Activated CD8-positive, alpha-beta T cell treated with anti-CD3 and anti-CD28 coated beads, Interleukin-2, amount 10 ng/mL, durations not matched to agents 7 days and 5 days (primary cell): ENCODE data around the gene SLC38A2. TPM values are rescaled to one million over a fixed set of nuclear protein-coding genes. Genes with fewer than 3 reads are reported as not detected.

ENCODE experiments used
- ATAC-seq: fragments of 150-1000 bp; cut with Tn5 transposase; one replicate; pipeline ENCODE4 v1.10.0; 2021; ENCODE audit warnings: moderate library complexity
- CTCF ChIA-PET: fragments of 350-600 bp; sonication (Branson Sonifier 250); formaldehyde crosslinking; loops from one replicate; lab custom pipeline; 2021; ENCODE audit warnings: antibody characterized with exemption; lab: Charles Lee
- POLR2A ChIA-PET: fragments of 350-600 bp; sonication (Branson Sonifier 250); formaldehyde crosslinking; loops from one replicate; lab custom pipeline; 2021; ENCODE audit warnings: antibody characterized with exemption; lab: Charles Lee
- DNase-seq: peaks from one replicate; pipeline ENCODE4 v3.0.0-alpha.2; 2020
- H3K27ac Mint-ChIP-seq: one replicate; pipeline ENCODE4 v1.8.0; 2021; ENCODE audit warnings: mild to moderate bottlenecking, mixed read lengths
- H3K27me3 Mint-ChIP-seq: one replicate; pipeline ENCODE4 v1.8.0; 2021; ENCODE audit warnings: low read depth, mixed read lengths
- H3K36me3 Mint-ChIP-seq: one replicate; pipeline ENCODE4 v1.8.0; 2021; ENCODE audit warnings: low read depth, mixed read lengths
- H3K4me1 Mint-ChIP-seq: one replicate; pipeline ENCODE4 v1.8.0; 2021; ENCODE audit warnings: low read depth, mixed read lengths
- H3K4me3 Mint-ChIP-seq: one replicate; pipeline ENCODE4 v1.8.0; 2021; ENCODE audit warnings: mild to moderate bottlenecking, mixed read lengths
- H3K9me3 Mint-ChIP-seq: one replicate; pipeline ENCODE4 v1.8.0; 2022; ENCODE audit warnings: mixed read lengths; ENCODE audit not compliant: insufficient read depth
- total RNA-seq, 2 experiments: library from RNA; stranded (reverse); gene quantifications; one replicate each; pipeline ENCODE4 v1.2.3, GENCODE V29; 2021

Gene SLC38A2
- 100 to 1,000 TPM; 194 to 200 TPM for total RNA-seq

DNA sequence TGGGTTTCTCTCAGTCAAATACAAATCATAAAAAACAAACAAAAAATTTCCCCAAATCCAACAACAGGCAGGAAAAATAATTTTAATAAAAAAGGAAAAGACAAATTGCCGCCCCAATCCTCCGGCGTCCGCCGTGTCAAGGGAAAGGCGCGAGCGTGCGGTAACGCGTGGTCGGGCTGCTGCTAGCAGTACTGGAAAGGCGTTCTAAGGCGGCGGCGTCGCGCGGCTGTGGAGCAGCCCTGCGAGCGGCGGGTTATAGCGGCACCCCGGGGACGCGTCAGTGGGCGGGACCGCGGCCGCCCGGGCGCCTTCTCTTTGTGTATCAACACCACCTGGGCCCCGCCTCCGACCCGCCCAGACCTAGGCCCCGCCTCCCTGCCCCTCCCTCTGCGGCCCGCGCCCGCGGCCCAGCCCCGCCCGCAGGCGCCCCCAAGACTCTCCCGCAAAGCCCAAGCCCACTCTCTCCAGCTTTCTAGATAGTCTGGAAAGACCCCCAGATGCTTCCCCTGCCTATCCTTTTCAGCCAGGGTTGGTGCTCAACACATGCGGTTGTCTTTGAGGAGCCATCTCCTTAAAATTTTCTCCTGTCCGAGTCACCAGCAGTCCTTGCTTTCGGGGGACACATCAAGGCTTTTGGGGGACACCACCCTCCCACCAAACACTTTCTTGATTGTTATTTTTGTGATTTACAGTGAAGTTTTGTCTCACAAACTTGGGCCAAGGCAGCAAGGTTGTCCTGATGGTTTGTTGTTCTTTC, at the start of gene SLC38A2:
TSS of gene SLC38A2 (minus strand) at position 230 of the 757 bp plus-strand sequence. CDS start 1,480 bp downstream, outside the sequence.
- peaks cover 2% of the 10 kb centered on the region for H3K27me3 Mint-ChIP-seq
- H3K36me3 Mint-ChIP-seq = peaks cover 45% of the 10 kb centered on the region
- peak within 1 kb of the TSS; percentile 89 for H3K4me3 Mint-ChIP-seq
- POLR2A ChIA-PET = interaction anchor here (0.6 to 2.3 kb wide), 13 partner anchors 10 to 158 kb away, joined by 3 to 20 read pairs (median 4); no protein-coding TSS in a partner anchor
- DNase-seq (peak; percentile 97), ATAC-seq (peak; percentile 84)
- CTCF ChIA-PET = no interaction called here
- H3K9me3 Mint-ChIP-seq = no peaks in the 10 kb centered on the region
- H3K27ac Mint-ChIP-seq = peak within 1 kb of the TSS; percentile 96
- H3K4me1 Mint-ChIP-seq = peaks cover 47% of the 10 kb centered on the region

DNA sequence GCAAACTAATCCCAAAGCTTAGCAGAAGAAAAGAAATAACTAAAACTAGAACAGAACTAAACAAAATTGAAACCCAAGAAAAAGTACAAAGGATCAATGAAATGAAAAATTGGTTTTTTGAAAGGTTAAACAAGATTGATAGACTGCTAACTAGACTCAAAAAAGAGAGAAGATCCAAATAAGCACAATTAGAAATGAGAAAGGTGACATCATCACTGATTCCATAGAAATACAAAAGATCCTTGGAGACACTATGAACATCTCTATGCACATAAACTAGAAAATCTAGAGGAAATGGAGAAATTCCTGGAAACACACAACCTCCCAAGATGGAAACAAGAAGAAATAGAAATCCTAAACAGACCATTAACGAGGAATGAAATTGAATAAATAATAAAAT, 47.1 kb upstream of the SLC38A2 start:
- no peaks in the 10 kb centered on the region for H3K9me3 Mint-ChIP-seq
- ATAC-seq (no peak), DNase-seq (no peak)
- H3K4me1 Mint-ChIP-seq = no peaks in the 10 kb centered on the region
- H3K27me3 Mint-ChIP-seq = no peaks in the 10 kb centered on the region
- POLR2A ChIA-PET = no interaction called here
- no peak overlapping the region for H3K4me3 Mint-ChIP-seq
- peaks cover 27% of the 10 kb centered on the region for H3K36me3 Mint-ChIP-seq
- CTCF ChIA-PET = no interaction called here
- H3K27ac Mint-ChIP-seq = no peak overlapping the region

DNA sequence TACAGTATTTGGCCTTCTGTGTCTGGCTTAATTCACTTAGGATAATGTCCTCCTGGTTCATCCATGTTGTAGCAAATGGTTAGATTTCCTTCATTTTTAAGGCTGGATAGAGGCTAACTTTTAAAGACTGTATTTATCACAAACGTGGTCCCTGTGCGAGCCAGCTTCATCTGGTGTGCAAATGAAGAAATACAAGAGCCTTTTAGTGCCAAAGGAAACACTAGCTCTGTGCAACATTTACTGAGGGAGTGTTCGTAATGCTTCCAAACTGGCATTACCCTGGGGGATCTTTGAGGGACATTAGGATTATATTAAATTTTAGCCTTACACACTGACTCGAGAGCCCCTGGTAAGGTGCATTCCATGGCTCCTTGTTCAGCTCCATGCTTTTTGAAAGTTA, 43.0 kb upstream of the SLC38A2 start:
- DNase-seq (no peak), ATAC-seq (no peak)
- ChIA-PET CTCF (no interaction called here), POLR2A (no interaction called here)
- H3K27ac Mint-ChIP-seq = no peak overlapping the region
- no peaks in the 10 kb centered on the region for H3K9me3 Mint-ChIP-seq
- H3K27me3 Mint-ChIP-seq = peaks cover 3% of the 10 kb centered on the region
- no peak overlapping the region for H3K4me3 Mint-ChIP-seq
- peaks cover 16% of the 10 kb centered on the region for H3K36me3 Mint-ChIP-seq
- no peaks in the 10 kb centered on the region for H3K4me1 Mint-ChIP-seq

DNA sequence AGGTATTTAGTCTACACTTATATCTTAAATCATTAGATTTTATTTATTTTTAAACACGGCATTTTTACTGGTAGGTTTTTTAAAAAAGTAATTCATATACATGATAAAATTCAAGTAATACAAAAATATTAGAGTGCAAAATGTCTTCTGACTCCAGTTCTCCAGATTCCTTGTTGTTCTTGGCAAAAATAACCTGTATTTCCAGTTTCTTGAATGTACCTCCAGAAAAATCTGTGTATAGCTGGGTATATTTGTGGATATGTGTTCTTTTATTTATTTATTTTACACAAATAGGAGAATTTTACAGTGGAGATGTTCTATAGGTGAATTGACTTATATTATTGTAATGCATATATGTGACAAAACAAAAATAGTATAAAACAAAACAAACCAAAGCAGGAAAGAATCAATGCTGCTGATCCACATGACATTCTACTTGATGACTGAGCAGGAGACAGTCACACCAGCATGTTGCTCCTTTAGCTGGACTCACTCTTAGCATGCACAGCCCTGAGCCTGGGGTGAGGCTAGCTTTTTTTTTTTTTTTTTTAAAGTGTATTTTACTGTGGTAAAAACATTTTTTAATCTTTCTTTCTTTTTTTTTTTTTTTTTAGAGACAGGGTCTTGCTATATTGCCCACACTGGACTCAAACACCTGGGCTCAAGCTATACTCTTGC, 42.2 kb upstream of the SLC38A2 start:
- H3K27me3 Mint-ChIP-seq = peaks cover 3% of the 10 kb centered on the region
- H3K4me1 Mint-ChIP-seq = no peaks in the 10 kb centered on the region
- ATAC-seq = no peak
- H3K9me3 Mint-ChIP-seq = no peaks in the 10 kb centered on the region
- CTCF ChIA-PET = no interaction called here
- POLR2A ChIA-PET = no interaction called here
- H3K27ac Mint-ChIP-seq = no peak overlapping the region
- no peak overlapping the region for H3K4me3 Mint-ChIP-seq
- no peak for DNase-seq
- peaks cover 11% of the 10 kb centered on the region for H3K36me3 Mint-ChIP-seq

DNA sequence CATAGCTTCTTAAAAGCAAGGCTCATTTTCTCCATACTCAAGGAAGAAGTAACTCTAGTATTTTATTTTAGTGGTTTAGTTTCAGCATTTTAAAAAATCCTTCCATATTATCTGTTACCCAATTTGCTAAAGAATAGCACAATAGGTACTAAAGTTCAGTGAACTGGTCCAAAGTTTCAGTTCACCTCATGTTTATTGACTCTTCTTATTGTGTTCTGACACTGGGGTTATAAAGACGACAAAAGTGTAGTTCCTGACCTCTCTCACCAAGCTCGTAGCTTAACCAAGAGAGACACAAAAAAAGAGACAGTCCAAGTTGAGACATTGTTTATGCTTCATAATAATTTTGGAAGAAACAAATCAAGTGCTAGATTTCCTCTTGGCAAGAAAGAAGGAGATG, 40.8 kb upstream of the SLC38A2 start:
- Mint-ChIP-seq H3K36me3 (peaks cover 4% of the 10 kb centered on the region), H3K27ac (no peak overlapping the region), H3K4me3 (no peak overlapping the region), H3K27me3 (peaks cover 3% of the 10 kb centered on the region), H3K9me3 (no peaks in the 10 kb centered on the region), H3K4me1 (no peaks in the 10 kb centered on the region)
- ChIA-PET POLR2A (no interaction called here), CTCF (interaction anchor here (1.2 kb wide), 1 partner anchor 37 kb away, joined by 3 read pairs; no protein-coding TSS in a partner anchor)
- ATAC-seq = no peak
- no peak for DNase-seq

DNA sequence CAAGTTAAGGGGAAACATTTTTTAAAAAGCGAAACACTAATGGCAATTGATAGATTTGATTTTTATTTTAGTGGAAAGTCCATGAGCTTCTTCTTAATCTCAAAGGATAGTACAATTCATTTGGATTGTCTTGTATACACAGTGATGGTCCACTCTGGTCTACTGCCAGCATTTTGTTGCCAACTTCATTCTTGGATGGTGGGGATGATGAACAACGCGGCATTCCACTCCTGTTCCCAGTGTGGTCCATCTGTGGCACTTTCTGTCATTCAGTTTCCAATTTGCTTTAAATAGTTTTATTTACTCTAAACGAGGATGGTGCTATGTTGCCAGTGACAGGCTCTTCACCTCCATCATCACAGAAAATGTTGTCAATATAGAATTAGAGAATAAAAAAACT, 40.3 kb upstream of the SLC38A2 start:
- Mint-ChIP-seq H3K36me3 (peaks cover 2% of the 10 kb centered on the region), H3K4me3 (no peak overlapping the region)

DNA sequence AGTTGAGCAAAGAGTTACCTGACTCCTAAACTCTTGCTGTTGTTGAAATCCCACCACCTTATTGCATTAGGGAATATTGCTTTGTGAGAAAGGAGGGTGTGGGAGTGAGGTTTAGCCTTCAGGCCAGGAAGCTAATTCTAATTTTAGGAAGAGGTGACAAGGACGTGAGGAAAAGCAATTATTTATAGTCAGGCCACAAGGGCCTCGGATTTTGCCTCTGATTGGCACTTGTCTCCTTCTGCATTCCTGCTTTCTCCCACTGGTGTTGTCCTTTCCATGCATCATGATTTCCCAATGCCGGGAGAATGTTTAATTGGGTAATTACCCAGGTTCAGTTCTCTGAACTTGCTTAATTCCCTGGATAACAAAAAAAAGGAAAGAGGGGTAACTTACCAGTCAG, 37.9 kb upstream of the SLC38A2 start:
- CTCF ChIA-PET = no interaction called here
- H3K27ac Mint-ChIP-seq = no peak overlapping the region
- H3K27me3 Mint-ChIP-seq = peaks cover 3% of the 10 kb centered on the region
- H3K36me3 Mint-ChIP-seq = peaks cover 4% of the 10 kb centered on the region
- no peaks in the 10 kb centered on the region for H3K9me3 Mint-ChIP-seq
- H3K4me1 Mint-ChIP-seq = peaks cover 23% of the 10 kb centered on the region
- no peak overlapping the region for H3K4me3 Mint-ChIP-seq
- POLR2A ChIA-PET = no interaction called here
- no peak for DNase-seq
- no peak for ATAC-seq

More for the DNA sequence above, 40.3 kb upstream of the SLC38A2 start:
- Mint-ChIP-seq H3K9me3 (no peaks in the 10 kb centered on the region), H3K4me1 (peaks cover 4% of the 10 kb centered on the region), H3K27ac (no peak overlapping the region), H3K27me3 (peaks cover 3% of the 10 kb centered on the region)
- CTCF ChIA-PET = interaction anchor here (1.2 kb wide), 1 partner anchor 36 kb away, joined by 3 read pairs; no protein-coding TSS in a partner anchor
- DNase-seq (no peak), ATAC-seq (no peak)
- POLR2A ChIA-PET = no interaction called here

DNA sequence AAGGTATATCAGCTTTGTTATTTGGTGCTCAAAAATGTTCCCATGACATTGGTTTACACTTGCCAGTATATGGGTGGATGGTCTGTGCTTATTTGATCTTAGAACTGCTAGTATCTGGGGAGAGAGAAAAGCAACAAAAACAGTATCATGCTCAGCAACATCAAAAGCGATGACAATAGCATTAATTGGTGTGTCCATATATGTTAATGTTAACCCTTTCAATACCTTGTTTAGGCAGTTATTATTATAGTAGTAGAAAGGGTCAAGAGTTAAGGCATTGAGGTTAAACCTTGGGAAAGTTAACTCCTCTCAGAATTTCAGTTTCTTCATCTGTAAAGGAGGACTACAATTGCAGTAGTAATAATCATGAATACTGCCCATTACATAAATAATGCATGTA, 37.4 kb upstream of the SLC38A2 start:
- Mint-ChIP-seq H3K4me1 (peaks cover 24% of the 10 kb centered on the region), H3K4me3 (no peak overlapping the region), H3K27me3 (peaks cover 3% of the 10 kb centered on the region), H3K36me3 (peaks cover 8% of the 10 kb centered on the region), H3K9me3 (no peaks in the 10 kb centered on the region), H3K27ac (no peak overlapping the region)
- CTCF ChIA-PET = no interaction called here
- POLR2A ChIA-PET = no interaction called here
- ATAC-seq (no peak), DNase-seq (no peak)

DNA sequence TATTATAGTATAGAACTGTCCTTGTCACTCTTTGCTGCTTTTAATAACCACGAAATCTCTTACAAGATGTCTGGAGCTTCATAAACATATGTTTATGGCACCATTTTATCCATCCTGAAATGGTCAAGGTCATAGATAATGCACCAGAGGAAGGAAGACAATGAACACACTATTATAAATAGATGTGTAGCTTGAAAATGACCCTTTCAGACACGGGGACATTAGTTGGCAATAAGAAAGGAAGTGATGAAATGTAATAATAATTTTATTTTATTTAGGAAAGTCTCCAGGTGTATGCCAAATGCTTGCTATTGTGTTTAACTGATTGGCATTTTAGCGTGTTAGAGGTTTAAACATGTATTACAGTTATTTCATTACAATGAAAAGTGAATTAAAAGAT, 36.8 kb upstream of the SLC38A2 start:
- Mint-ChIP-seq H3K4me3 (no peak overlapping the region), H3K36me3 (peaks cover 9% of the 10 kb centered on the region), H3K27me3 (peaks cover 3% of the 10 kb centered on the region), H3K27ac (no peak overlapping the region), H3K4me1 (peaks cover 27% of the 10 kb centered on the region), H3K9me3 (no peaks in the 10 kb centered on the region)
- POLR2A ChIA-PET = no interaction called here
- ATAC-seq (no peak), DNase-seq (no peak)
- CTCF ChIA-PET = no interaction called here

DNA sequence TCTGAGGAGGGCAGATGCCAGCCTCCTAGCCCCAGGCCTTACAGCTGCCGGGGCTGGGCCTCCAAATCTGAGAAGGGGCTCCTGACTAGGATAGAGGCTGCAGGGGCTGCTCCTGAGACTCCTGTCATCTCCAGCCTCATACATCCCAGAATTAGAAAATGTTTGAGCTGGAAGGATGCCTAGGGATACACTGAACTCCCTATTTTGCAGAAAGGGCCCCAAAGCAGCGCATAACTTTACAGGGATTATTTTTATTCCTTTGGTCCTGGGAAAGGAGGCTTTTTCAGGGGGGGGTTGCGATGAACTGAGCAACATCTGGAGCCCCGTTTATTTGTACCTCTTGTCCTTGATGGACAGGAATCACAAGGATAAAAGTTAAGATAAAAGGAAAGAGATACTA, 35.9 kb upstream of the SLC38A2 start:
- H3K27me3 Mint-ChIP-seq = peaks cover 3% of the 10 kb centered on the region
- POLR2A ChIA-PET = no interaction called here
- H3K9me3 Mint-ChIP-seq = no peaks in the 10 kb centered on the region
- H3K4me1 Mint-ChIP-seq = peaks cover 35% of the 10 kb centered on the region
- DNase-seq = no peak
- H3K36me3 Mint-ChIP-seq = peaks cover 9% of the 10 kb centered on the region
- H3K4me3 Mint-ChIP-seq = no peak overlapping the region
- no peak for ATAC-seq
- CTCF ChIA-PET = no interaction called here
- H3K27ac Mint-ChIP-seq = no peak overlapping the region

DNA sequence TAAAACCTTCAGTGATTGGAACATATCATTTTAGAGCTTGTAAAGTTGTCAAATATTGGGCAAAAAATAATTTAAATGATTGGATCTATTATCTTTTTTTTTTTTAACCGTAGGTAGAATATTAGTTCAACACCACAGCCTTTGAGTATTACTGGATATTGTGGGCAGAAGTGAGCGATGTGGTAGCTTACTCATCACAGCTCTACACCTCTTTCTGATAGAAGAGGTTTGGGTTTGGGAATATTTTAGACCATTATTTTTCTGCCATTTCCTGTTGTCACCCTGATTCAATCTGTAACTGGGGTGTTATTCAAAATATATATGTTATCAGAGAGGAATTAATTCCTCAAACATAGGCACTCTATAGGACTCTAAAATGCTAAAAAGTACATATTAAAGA, 34.8 kb upstream of the SLC38A2 start:
- DNase-seq = no peak
- no peak overlapping the region for H3K4me3 Mint-ChIP-seq
- H3K36me3 Mint-ChIP-seq = peaks cover 9% of the 10 kb centered on the region
- no peak for ATAC-seq
- ChIA-PET POLR2A (no interaction called here), CTCF (no interaction called here)
- H3K27ac Mint-ChIP-seq = no peak overlapping the region
- peaks cover 3% of the 10 kb centered on the region for H3K27me3 Mint-ChIP-seq
- H3K9me3 Mint-ChIP-seq = no peaks in the 10 kb centered on the region
- peaks cover 45% of the 10 kb centered on the region for H3K4me1 Mint-ChIP-seq

DNA sequence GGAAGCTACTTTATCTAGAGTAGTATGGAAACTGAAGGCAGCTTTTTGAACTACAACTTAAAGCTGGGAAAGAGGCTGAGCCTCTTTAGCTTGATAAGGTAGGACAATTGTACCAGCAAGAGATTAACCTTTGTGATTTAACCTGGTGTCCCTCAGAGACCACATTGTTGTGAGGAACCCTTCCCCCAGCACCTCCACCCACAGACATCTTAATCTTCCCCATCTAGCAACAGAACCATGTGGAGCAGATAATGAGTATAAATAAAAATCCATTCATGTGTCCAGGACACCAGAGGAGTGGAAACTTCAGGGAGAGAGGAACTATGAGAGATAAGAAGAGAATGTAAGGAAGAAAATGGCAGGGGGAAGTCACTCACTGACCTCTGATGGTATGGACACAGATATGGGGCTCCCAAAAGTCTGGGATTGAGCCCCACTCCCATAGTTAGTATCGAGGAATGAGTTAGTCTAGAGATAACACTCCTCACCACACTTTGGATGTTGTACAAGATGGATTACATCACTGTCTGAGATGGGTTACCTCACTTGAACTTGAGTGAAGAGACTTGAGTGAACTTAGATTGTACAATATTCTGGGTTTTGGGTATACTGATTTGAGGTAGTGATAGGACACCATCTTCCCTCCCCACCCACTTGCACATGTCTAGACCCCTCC, 33.9 kb upstream of the SLC38A2 start:
- ATAC-seq (no peak), DNase-seq (no peak)
- H3K36me3 Mint-ChIP-seq = peaks cover 9% of the 10 kb centered on the region
- no peak overlapping the region for H3K27ac Mint-ChIP-seq
- H3K4me3 Mint-ChIP-seq = no peak overlapping the region
- POLR2A ChIA-PET = interaction anchor here (0.6 kb wide), 1 partner anchor 23 kb away, joined by 3 read pairs; no protein-coding TSS in a partner anchor
- peaks cover 47% of the 10 kb centered on the region for H3K4me1 Mint-ChIP-seq
- peaks cover 2% of the 10 kb centered on the region for H3K27me3 Mint-ChIP-seq
- CTCF ChIA-PET = no interaction called here
- H3K9me3 Mint-ChIP-seq = no peaks in the 10 kb centered on the region
